ENCODE results near the gene SEC24D.

Gene SEC24D

GRCh38 chr4:118842055-118842454 is 6.1 kb upstream of the SEC24D start:
- Histone ChIP-seq H3K4me1 (ENCODE audit: control insufficient read depth, insufficient read depth, low read length, poor library complexity, severe bottlenecking) (peaks cover 2% of the 10 kb centered on the region), H3K4me3 (ENCODE audit: extremely low read depth, insufficient read depth, low read length, poor library complexity, severe bottlenecking) (no peak overlapping the region), H3K36me3 (ENCODE audit: control insufficient read depth, insufficient read depth, low read length) (no peaks in the 10 kb centered on the region), H3K9me3 (ENCODE audit: control insufficient read depth, low read length) (no peaks in the 10 kb centered on the region), H3K27ac (ENCODE audit: low read depth, low read length, severe bottlenecking) (no peak overlapping the region)
- no CpG with 5 or more reads among the region's 3 CpGs for WGBS, 2 experiments (ENCODE audit: insufficient coverage in 2 of 2)

- Histone ChIP-seq H3K27ac (ENCODE audit: low read depth, low read length, severe bottlenecking) (no peak overlapping the region), H3K36me3 (ENCODE audit: control insufficient read depth, insufficient read depth, low read length) (no peaks in the 10 kb centered on the region), H3K4me3 (ENCODE audit: extremely low read depth, insufficient read depth, low read length, poor library complexity, severe bottlenecking) (no peak overlapping the region), H3K4me1 (ENCODE audit: control insufficient read depth, insufficient read depth, low read length, poor library complexity, severe bottlenecking) (peaks cover 10% of the 10 kb centered on the region), H3K9me3 (ENCODE audit: control insufficient read depth, low read length) (no peaks in the 10 kb centered on the region)
- 86% methylated on average over 1 of the region's 3 CpGs; no CpG with 5 or more reads in 1 of the 2 experiments for WGBS, 2 experiments (ENCODE audit: insufficient coverage in 2 of 2)
Observed at GRCh38 chr4:118839221-118839927, 3.4 kb upstream of the SEC24D start.

GRCh38 chr4:118837121-118837507 is 1.2 kb upstream of the SEC24D start:
- peaks cover 19% of the 10 kb centered on the region for H3K36me3 ChIP-seq (ENCODE audit: control insufficient read depth, insufficient read depth, low read length)
- H3K27ac ChIP-seq (ENCODE audit: low read depth, low read length, severe bottlenecking), result no peak overlapping the region
- 50 to 100% methylated on average over 1 to 2 of the region's 4 CpGs for WGBS, 2 experiments (ENCODE audit: insufficient coverage in 2 of 2)
- no peak overlapping the region for H3K4me3 ChIP-seq (ENCODE audit: extremely low read depth, insufficient read depth, low read length, poor library complexity, severe bottlenecking)
- H3K4me1 ChIP-seq (ENCODE audit: control insufficient read depth, insufficient read depth, low read length, poor library complexity, severe bottlenecking), result peaks cover 11% of the 10 kb centered on the region
- H3K9me3 ChIP-seq (ENCODE audit: control insufficient read depth, low read length), result no peaks in the 10 kb centered on the region

- 9 to 13% methylated on average over 21 to 26 of the region's 29 CpGs for WGBS, 2 experiments (ENCODE audit: insufficient coverage in 2 of 2)
- peak overlapping the region; percentile 99 for H3K27ac ChIP-seq (ENCODE audit: low read depth, low read length, severe bottlenecking)
- H3K36me3 ChIP-seq (ENCODE audit: control insufficient read depth, insufficient read depth, low read length), result peaks cover 25% of the 10 kb centered on the region
- H3K4me1 ChIP-seq (ENCODE audit: control insufficient read depth, insufficient read depth, low read length, poor library complexity, severe bottlenecking), result peaks cover 11% of the 10 kb centered on the region
- H3K4me3 ChIP-seq (ENCODE audit: extremely low read depth, insufficient read depth, low read length, poor library complexity, severe bottlenecking), result peak overlapping the region; percentile 89
- H3K9me3 ChIP-seq (ENCODE audit: control insufficient read depth, low read length), result no peaks in the 10 kb centered on the region
Observed at GRCh38 chr4:118836301-118837120, 585 bp upstream of the SEC24D start.

GRCh38 chr4:118834960-118835569 is 861 bp downstream of the SEC24D start:
- H3K27ac ChIP-seq (ENCODE audit: low read depth, low read length, severe bottlenecking), result peak overlapping the region; percentile 99
- H3K9me3 ChIP-seq (ENCODE audit: control insufficient read depth, low read length), result no peaks in the 10 kb centered on the region
- WGBS, 2 experiments (ENCODE audit: insufficient coverage in 2 of 2), result 0 to 2% methylated on average over 7 to 10 of the region's 13 CpGs
- H3K4me3 ChIP-seq (ENCODE audit: extremely low read depth, insufficient read depth, low read length, poor library complexity, severe bottlenecking), result peak overlapping the region; percentile 89
- peaks cover 38% of the 10 kb centered on the region for H3K36me3 ChIP-seq (ENCODE audit: control insufficient read depth, insufficient read depth, low read length)
- H3K4me1 ChIP-seq (ENCODE audit: control insufficient read depth, insufficient read depth, low read length, poor library complexity, severe bottlenecking), result peaks cover 11% of the 10 kb centered on the region

- Histone ChIP-seq H3K4me1 (ENCODE audit: control insufficient read depth, insufficient read depth, low read length, poor library complexity, severe bottlenecking) (peaks cover 11% of the 10 kb centered on the region), H3K27ac (ENCODE audit: low read depth, low read length, severe bottlenecking) (no peak overlapping the region), H3K9me3 (ENCODE audit: control insufficient read depth, low read length) (no peaks in the 10 kb centered on the region), H3K4me3 (ENCODE audit: extremely low read depth, insufficient read depth, low read length, poor library complexity, severe bottlenecking) (no peak overlapping the region), H3K36me3 (ENCODE audit: control insufficient read depth, insufficient read depth, low read length) (peaks cover 47% of the 10 kb centered on the region)
- no CpG with 5 or more reads among the region's 4 CpGs for WGBS, 2 experiments (ENCODE audit: insufficient coverage in 2 of 2)
Observed at GRCh38 chr4:118834070-118834469, 1.9 kb downstream of the SEC24D start.

GRCh38 chr4:118833192-118833820 is 2.6 kb downstream of the SEC24D start:
- WGBS, 2 experiments (ENCODE audit: insufficient coverage in 2 of 2), result 100% methylated on average over 3 of the region's 5 CpGs; no CpG with 5 or more reads in 1 of the 2 experiments
- no peaks in the 10 kb centered on the region for H3K9me3 ChIP-seq (ENCODE audit: control insufficient read depth, low read length)
- H3K4me1 ChIP-seq (ENCODE audit: control insufficient read depth, insufficient read depth, low read length, poor library complexity, severe bottlenecking), result peaks cover 11% of the 10 kb centered on the region
- peaks cover 55% of the 10 kb centered on the region for H3K36me3 ChIP-seq (ENCODE audit: control insufficient read depth, insufficient read depth, low read length)
- no peak overlapping the region for H3K4me3 ChIP-seq (ENCODE audit: extremely low read depth, insufficient read depth, low read length, poor library complexity, severe bottlenecking)
- no peak overlapping the region for H3K27ac ChIP-seq (ENCODE audit: low read depth, low read length, severe bottlenecking)

- Histone ChIP-seq H3K4me3 (ENCODE audit: extremely low read depth, insufficient read depth, low read length, poor library complexity, severe bottlenecking) (no peak overlapping the region), H3K9me3 (ENCODE audit: control insufficient read depth, low read length) (no peaks in the 10 kb centered on the region), H3K27ac (ENCODE audit: low read depth, low read length, severe bottlenecking) (no peak overlapping the region), H3K4me1 (ENCODE audit: control insufficient read depth, insufficient read depth, low read length, poor library complexity, severe bottlenecking) (no peaks in the 10 kb centered on the region), H3K36me3 (ENCODE audit: control insufficient read depth, insufficient read depth, low read length) (peaks cover 84% of the 10 kb centered on the region)
- 80 to 93% methylated on average over 1 to 2 of the region's 2 CpGs for WGBS, 2 experiments (ENCODE audit: insufficient coverage in 2 of 2)
Observed at GRCh38 chr4:118829107-118829506, 6.8 kb downstream of the SEC24D start.

GRCh38 chr4:118826723-118827444 is 9.0 kb downstream of the SEC24D start:
- peaks cover 85% of the 10 kb centered on the region for H3K36me3 ChIP-seq (ENCODE audit: control insufficient read depth, insufficient read depth, low read length)
- H3K27ac ChIP-seq (ENCODE audit: low read depth, low read length, severe bottlenecking), result no peak overlapping the region
- H3K4me3 ChIP-seq (ENCODE audit: extremely low read depth, insufficient read depth, low read length, poor library complexity, severe bottlenecking), result no peak overlapping the region
- WGBS, 2 experiments (ENCODE audit: insufficient coverage in 2 of 2), result 9 to 18% methylated on average over 1 of the region's 2 CpGs
- H3K4me1 ChIP-seq (ENCODE audit: control insufficient read depth, insufficient read depth, low read length, poor library complexity, severe bottlenecking), result no peaks in the 10 kb centered on the region
- H3K9me3 ChIP-seq (ENCODE audit: control insufficient read depth, low read length), result no peaks in the 10 kb centered on the region

- Histone ChIP-seq H3K4me1 (ENCODE audit: control insufficient read depth, insufficient read depth, low read length, poor library complexity, severe bottlenecking) (no peaks in the 10 kb centered on the region), H3K36me3 (ENCODE audit: control insufficient read depth, insufficient read depth, low read length) (peaks cover 81% of the 10 kb centered on the region), H3K4me3 (ENCODE audit: extremely low read depth, insufficient read depth, low read length, poor library complexity, severe bottlenecking) (no peak overlapping the region), H3K9me3 (ENCODE audit: control insufficient read depth, low read length) (no peaks in the 10 kb centered on the region), H3K27ac (ENCODE audit: low read depth, low read length, severe bottlenecking) (no peak overlapping the region)
- 81% methylated on average over 2 of the region's 3 CpGs; no CpG with 5 or more reads in 1 of the 2 experiments for WGBS, 2 experiments (ENCODE audit: insufficient coverage in 2 of 2)
Observed at GRCh38 chr4:118825799-118826198, 10.1 kb downstream of the SEC24D start.
